Thyroid gland (tissue), 4 donors: ENCODE data around the gene SLC49A4. TPM values are rescaled to one million over a fixed set of nuclear protein-coding genes. Genes with fewer than 3 reads are reported as not detected.

Source experiments
- DNase-seq, 2 donors: peaks; one replicate each; pipeline ENCODE4 v3.0.0-alpha.2; 2019
- H3K27ac ChIP-seq, 3 donors: fragments of 200-600 bp; sonication (generic); 1 replicate in 2 of 3; 2 replicates in 1 of 3; pipeline ENCODE4 v1.5.1; 2016 to 2019; ENCODE audit warnings: mild to moderate bottlenecking in 1 of 3, moderate library complexity in 1 of 3
- H3K27me3 ChIP-seq: fragments of 200-600 bp; sonication (generic); one replicate; pipeline ENCODE4 v1.5.1; 2019
- H3K36me3 ChIP-seq, 2 donors: fragments of 200-600 bp; sonication (generic); one replicate each; pipeline ENCODE4 v1.5.1; 2016 to 2019
- H3K4me1 ChIP-seq, 2 donors: fragments of 200-600 bp; sonication (generic); one replicate each; pipeline ENCODE4 v1.5.1; 2017 to 2019
- H3K4me3 ChIP-seq, 3 donors: fragments of 200-600 bp; sonication (generic); replicated peaks in 1 of 3; 1 replicate in 2 of 3; 2 replicates in 1 of 3; pipeline ENCODE4 v1.5.1; 2016; ENCODE audit warnings: mild to moderate bottlenecking in 1 of 3
- H3K9me3 ChIP-seq: fragments of 200-600 bp; sonication (generic); one replicate; pipeline ENCODE4 v1.5.1; 2017
- POLR2A ChIP-seq, 2 donors: fragments of 450-650 bp; IDR thresholded peaks; one replicate each; pipeline ENCODE4 v1.6.1; 2017; ENCODE audit warnings: antibody characterized with exemption in 2 of 2, mild to moderate bottlenecking in 2 of 2, moderate library complexity in 1 of 2
- WGBS, 2 donors: methylation state at CpG; one replicate each; pipeline ENCODE4 v1.1.5; 2017; 5-methylcytosine and 5-hydroxymethylcytosine counted together
- intact Hi-C: fragments of 100-400 bp; cut with DNase I; formaldehyde crosslinking; loops from one replicate; pipeline ENCODE4 v1.15.1; 2023
- total RNA-seq, 4 donors: library from RNA; depleted of rRNA; stranded (reverse); fragments of >200 nt; gene quantifications; one replicate each; pipeline ENCODE4 v1.2.3, GENCODE V29; 2016
- TF ChIP-seq, protein P1 (sequence below), 6 experiments: fragments of 200-600 bp in 3 of 6; fragments of 450-650 bp in 3 of 6; sonication (generic) in 3 of 6; IDR thresholded peaks; one replicate each; pipeline ENCODE4 v1.5.1; 2016 to 2019; ENCODE audit warnings: antibody characterized with exemption in 6 of 6, mild to moderate bottlenecking in 2 of 6, inconsistent platforms in 1 of 6, moderate library complexity in 1 of 6

SLC49A4 gene
- total RNA-seq, 4 donors from 2014 or later, result 22.6 to 32.5 (median 28.2) TPM

DNA sequence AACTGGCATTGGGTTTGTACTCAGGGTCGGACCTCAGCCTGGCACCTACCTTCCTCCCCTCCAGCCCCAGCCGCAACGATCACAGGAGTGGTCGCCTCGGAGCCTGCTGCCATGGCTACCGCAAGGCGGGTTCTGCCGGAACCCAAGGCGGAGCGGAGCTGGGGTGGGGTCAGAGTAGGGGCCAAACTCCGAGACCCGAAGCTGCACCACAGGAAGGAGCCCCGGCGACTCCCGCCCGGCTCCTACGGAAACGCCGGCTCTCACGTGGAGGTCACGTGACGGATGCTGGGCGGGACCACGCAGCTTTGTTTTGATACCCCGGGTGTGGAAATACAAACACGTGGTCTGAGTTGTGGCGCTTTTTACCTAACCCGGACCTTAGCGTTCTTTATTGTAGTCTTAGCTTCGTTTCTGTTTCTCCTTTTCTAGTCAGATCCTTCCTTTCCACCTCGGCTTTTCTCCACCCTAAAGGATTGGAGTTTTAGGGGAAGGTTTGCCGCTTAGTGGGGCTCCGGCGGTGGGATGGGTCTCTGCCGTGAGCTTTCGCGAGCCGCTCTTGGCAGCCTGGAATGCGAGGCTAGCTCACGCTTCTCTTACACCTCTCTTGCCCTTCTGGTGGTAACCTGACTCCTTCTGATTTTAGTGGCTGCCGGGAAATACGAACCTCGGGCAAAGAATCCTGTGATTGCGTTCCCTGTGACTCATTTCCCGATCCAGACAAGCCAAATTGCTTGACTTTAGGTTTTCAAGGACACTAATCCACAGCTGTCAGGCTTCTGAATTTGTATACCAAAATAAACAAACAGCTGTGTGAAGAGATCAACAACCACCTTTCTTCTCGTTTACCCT lies 1.1 kb upstream of the SLC49A4 start, which contains the start of gene HSPBAP1:
HSPBAP1 (minus strand) TSS at position 264 of the 849 bp plus-strand sequence; CDS start at position 113, 151 bp downstream.
- Histone ChIP-seq H3K36me3 (no peaks in the 10 kb centered on the region), H3K27ac (peak within 1 kb of the TSS; percentile 90 to 95 (median 93)), H3K9me3 (no peaks in the 10 kb centered on the region), H3K27me3 (no peaks in the 10 kb centered on the region), H3K4me3 (peak within 1 kb of the TSS; percentile 45 to 94 (median 65)), H3K4me1 (peaks cover 6 to 10% of the 10 kb centered on the region in 2 donors)
- 0 to 1% methylated on average over 34 to 46 of the region's 46 CpGs for WGBS, 2 donors
- intact Hi-C loops, result loop anchor here (10.0 kb wide), 1 partner anchor 379 kb away; the partner anchor contains the start of gene WDR5B
- peak; percentile 95 for DNase-seq
- TF ChIP-seq, protein P1, sequence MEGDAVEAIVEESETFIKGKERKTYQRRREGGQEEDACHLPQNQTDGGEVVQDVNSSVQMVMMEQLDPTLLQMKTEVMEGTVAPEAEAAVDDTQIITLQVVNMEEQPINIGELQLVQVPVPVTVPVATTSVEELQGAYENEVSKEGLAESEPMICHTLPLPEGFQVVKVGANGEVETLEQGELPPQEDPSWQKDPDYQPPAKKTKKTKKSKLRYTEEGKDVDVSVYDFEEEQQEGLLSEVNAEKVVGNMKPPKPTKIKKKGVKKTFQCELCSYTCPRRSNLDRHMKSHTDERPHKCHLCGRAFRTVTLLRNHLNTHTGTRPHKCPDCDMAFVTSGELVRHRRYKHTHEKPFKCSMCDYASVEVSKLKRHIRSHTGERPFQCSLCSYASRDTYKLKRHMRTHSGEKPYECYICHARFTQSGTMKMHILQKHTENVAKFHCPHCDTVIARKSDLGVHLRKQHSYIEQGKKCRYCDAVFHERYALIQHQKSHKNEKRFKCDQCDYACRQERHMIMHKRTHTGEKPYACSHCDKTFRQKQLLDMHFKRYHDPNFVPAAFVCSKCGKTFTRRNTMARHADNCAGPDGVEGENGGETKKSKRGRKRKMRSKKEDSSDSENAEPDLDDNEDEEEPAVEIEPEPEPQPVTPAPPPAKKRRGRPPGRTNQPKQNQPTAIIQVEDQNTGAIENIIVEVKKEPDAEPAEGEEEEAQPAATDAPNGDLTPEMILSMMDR (IDR thresholded peaks at IDR 0.05), result no peak
- TF ChIP-seq POLR2A (IDR thresholded peaks at IDR 0.05), result peak in 1 of 2 donors; percentile 75

DNA sequence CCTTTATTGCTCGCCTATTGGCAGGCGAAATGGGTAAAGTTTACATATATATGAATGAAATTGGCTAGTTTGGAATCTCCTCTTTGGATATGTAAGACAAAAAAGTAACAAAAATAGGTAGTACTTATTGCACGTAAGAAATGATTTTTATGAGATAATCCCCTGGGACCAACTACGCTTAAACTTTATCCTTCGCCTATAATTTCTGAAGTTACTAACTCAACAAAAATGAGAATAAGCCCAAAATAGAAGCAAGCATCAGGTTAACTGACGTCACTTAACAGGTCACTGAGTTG lies 438 bp upstream of the SLC49A4 start:
- intact Hi-C loops, result loop anchor here (10.0 kb wide), 1 partner anchor 380 kb away; the partner anchor contains the start of gene WDR5B
- Histone ChIP-seq H3K9me3 (no peaks in the 10 kb centered on the region), H3K27ac (peak overlapping the region; percentile 90 to 95 (median 93)), H3K4me3 (peak overlapping the region; percentile 22 to 94 (median 65)), H3K36me3 (no peaks in the 10 kb centered on the region), H3K27me3 (no peaks in the 10 kb centered on the region), H3K4me1 (peaks cover 6 to 10% of the 10 kb centered on the region in 2 donors)
- WGBS, 2 donors, result 0 to 1% methylated on average over 6 of the region's 6 CpGs
- TF ChIP-seq, protein P1 (IDR thresholded peaks at IDR 0.05), result peak in 1 of 6 experiments; percentile 7
- no peak for TF ChIP-seq POLR2A (IDR thresholded peaks at IDR 0.05)
- DNase-seq, result no peak

DNA sequence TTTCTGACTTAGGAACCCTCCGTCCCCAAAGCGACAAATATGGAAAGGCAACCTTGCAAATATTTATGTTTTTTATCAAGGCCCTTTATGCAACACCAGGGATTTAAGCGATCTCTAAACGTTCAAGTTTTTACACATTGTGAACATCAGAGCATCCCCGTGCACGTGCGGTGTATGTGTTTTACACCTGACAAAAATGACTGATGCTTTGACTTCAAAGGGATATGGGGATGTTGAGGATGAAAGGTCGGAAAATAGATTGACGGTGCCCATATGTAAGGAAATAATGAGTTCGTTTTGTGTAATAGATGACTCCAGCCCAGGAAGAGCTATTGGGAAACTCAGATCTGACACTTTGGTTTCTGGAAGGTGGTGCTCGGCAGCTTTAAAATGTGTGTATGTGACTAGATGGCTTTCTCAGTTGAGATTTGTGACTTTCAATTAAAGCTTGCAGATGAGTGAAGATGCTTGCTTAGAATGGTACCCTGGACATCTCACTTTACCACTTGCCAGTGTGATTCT lies 866 bp downstream of the SLC49A4 start:
- Histone ChIP-seq H3K4me3 (peak overlapping the region; percentile 22 to 94 (median 65)), H3K4me1 (peaks cover 6 to 10% of the 10 kb centered on the region in 2 donors), H3K27me3 (no peaks in the 10 kb centered on the region), H3K9me3 (no peaks in the 10 kb centered on the region), H3K27ac (peak overlapping the region; percentile 90 to 95 (median 93)), H3K36me3 (no peaks in the 10 kb centered on the region)
- intact Hi-C loops, result loop anchor here (10.0 kb wide), 1 partner anchor 381 kb away; the partner anchor contains the start of gene WDR5B
- no peak for TF ChIP-seq POLR2A (IDR thresholded peaks at IDR 0.05)
- TF ChIP-seq, protein P1 (IDR thresholded peaks at IDR 0.05), result no peak
- no peak for DNase-seq
- WGBS, 2 donors, result 44 to 47% methylated on average over 11 of the region's 11 CpGs

DNA sequence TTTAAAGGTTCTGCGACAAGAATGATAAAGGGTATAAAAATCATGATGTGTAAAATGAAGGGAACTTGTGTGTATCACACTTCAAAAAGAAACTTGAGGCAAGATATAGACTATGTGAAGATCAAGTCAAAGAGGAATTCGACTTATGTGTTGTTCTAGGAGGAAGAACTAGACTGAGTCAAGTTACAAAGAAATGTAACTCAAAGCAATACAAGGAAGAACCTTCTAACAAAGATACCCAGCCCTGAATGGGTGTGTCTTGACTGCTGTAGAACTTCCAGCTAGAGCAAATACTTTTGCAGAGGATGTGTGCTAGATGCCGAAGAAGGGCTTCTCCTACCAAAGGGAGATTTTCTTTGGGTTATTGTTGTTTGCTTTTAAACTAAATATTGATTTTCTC lies 2.4 kb downstream of the SLC49A4 start:
- no peak for DNase-seq
- H3K4me1 ChIP-seq, result peaks cover 6% of the 10 kb centered on the region in 2 donors
- TF ChIP-seq POLR2A (IDR thresholded peaks at IDR 0.05), result no peak
- TF ChIP-seq, protein P1 (IDR thresholded peaks at IDR 0.05), result no peak
- WGBS, 2 donors, result 88 to 93% methylated on average over 3 of the region's 3 CpGs
- H3K4me3 ChIP-seq, result no peak overlapping the region
- intact Hi-C loops, result loop anchor here (10.0 kb wide), 1 partner anchor 382 kb away; the partner anchor contains the start of gene WDR5B
- H3K36me3 ChIP-seq, result no peaks in the 10 kb centered on the region
- no peak overlapping the region for H3K27ac ChIP-seq
- no peaks in the 10 kb centered on the region for H3K9me3 ChIP-seq
- H3K27me3 ChIP-seq, result no peaks in the 10 kb centered on the region
